Measurements from ENCODE around the gene PKP1. TPM values are rescaled to one million over a fixed set of nuclear protein-coding genes. Genes with fewer than 3 reads are reported as not detected.

PKP1 gene
- total RNA-seq, 2 donors from 2014 or later, result 0.18 to 0.42 TPM

DNA sequence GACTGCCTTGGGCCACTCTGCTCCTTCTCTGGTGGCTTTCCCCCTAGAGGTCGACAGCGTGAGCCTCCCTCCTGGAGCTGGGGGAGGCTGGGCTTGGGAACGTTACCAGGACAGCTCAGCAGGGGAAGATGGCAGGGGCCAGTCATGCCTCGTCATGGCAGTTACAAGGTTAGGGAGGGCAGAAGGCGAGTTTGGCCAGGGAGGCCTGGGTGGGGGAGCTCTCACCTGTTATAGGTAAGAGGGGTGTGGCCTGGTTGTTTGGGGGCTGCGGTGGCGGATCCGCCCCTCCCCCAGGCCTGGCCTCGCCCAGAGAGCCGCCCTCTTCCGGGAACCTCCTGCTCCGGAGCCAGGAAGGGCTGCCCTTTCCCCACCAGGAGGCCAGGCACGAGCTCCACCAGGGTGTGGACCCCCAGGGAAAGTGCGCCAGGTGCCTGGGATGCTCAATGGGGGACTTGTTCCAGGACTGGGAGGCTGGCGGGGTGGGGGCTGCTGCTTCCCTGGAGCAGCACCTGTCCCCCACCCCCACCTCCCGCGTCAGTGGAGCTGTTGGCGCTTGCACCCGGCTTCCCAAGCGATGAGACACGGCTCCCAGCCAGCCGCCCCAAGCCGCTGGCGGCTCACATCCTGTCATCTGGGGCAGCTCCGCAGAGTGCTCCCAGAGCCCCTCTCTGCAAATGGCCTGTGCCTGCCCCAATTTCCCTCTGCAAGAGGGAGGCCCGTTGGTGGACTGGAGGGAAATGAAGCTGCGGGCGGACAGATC lies 23.6 kb upstream of the PKP1 start:
- DNase-seq (peak in 1 of 2 donors; percentile 34), ATAC-seq (peak; percentile 86)
- intact Hi-C loops (cut with DNase I, micrococcal nuclease), result no loop called here

DNA sequence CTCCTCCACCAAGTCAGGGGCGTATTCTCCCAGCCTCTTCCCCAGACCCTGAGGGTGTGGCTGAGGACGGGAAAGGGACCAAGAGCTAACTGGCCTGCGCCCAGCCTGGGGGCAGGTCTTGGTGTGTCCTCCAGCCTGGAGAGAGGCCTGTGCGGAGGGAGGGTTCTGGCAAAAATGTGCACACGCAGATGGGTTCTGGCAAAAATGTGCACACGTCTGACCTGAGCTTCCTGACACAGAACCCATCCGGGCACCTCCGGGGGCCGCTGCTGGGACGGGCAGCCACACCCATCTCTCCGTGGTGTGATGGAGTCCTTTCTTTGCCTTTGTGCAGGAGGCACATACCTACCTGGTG lies 23.1 kb upstream of the PKP1 start:
- ATAC-seq, result peak; percentile 43
- intact Hi-C loops (cut with DNase I, micrococcal nuclease), result no loop called here

DNA sequence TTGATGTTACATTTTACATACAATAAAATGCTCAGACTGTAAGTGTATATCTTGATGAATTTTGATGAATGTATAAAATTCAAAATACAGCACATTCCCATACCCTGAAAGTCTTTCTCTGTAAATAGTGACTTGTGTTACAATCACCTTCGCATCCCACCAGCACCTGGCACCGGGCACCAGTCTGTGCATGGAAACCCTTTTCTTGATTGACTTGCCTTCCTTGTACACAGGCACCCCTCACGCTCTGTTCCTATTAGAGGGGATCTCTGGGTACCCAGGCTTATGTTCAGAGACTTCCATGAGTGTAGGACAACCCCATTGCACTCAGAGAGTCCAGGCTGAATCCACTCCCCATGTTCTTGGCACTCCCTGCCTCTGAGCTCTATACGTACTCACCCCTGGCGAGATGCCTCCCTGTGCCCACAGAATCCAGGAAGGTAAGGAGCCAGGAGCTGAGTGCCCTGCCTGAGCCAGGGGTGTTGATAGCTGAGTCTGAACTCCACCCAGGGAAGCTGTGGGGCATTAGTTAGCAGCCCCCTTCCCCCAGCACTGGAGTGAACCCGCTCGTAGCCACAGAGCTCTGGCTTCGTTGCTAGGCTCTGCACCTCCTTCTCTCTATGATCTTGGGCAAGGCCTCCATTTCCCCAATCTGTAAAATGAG lies 22.5 kb upstream of the PKP1 start:
- intact Hi-C loops (cut with DNase I, micrococcal nuclease), result no loop called here
- no peak for DNase-seq
- ATAC-seq, result no peak

More for the DNA sequence above, 23.1 kb upstream of the PKP1 start:
- DNase-seq, result no peak

DNA sequence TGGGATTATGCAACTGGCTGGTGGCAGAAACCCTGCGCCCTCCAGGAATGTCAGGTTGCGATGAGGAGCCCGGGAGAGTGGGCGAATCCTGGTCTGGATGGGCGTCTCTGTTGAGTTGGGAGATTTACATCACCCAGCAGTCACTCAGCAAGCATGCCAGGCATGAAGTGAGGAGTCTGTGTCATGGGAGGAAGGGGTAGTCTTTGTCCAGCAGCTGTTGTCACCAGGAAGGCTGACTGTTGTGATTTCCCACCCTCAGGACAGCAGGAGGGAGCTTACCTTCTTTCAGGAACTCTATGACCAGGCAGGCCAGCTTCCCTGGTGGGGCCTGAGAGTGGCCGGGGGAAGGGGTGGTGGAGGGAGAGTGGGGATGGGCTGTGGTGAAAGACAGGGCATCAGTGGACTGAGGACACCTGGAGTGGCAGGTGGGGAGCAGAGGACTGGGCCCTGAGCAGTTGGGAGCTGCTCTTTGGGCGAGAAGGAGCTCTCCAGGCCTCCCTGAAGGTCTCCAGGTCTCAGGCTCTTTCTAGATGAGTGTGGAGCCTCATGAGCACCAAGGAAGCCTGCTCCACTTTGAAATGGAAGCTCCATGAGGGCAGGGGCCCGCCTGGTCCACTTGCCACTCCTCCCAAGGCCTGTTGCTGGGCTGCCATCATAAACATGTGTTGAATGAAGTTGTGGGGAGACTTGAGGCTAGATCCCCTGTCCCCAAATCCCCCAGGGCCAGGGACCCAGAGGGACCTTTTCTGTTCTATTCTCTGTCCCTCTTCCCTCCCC lies 21.3 kb upstream of the PKP1 start:
- intact Hi-C loops (cut with DNase I, micrococcal nuclease), result no loop called here
- DNase-seq, result no peak
- no peak for ATAC-seq

DNA sequence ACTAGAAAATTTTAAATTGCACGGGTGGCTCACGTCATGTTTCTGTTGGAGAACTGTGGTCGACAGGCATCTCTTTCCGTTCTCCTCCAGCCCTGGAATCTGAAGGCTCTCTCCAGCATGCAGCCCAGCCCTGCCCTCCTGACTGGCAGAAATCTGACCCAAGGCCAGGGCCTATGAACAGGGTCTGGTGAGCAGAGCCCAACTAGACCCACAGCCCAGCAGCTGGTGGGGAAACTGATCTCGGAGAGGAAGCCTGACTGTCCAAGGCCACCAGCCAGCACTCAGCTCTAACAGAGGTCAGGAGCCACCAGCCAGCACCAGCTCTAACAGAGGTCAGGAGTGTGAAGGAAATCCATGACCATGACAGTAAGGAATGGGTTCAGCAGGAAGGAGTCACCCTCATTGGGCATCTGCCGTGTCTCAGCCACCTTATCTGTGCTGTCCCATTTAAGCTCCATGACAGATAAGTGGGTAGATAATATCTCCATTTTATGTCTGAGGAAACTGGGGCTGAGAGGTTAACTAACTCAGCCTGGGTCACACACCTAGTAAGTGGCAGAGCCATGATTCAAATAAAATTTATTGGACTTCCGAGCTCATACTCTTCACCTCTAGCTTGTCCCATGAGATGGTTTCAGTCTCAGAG lies 20.2 kb upstream of the PKP1 start:
- no peak for ATAC-seq
- intact Hi-C loops (cut with DNase I, micrococcal nuclease), result no loop called here
- no peak for DNase-seq

DNA sequence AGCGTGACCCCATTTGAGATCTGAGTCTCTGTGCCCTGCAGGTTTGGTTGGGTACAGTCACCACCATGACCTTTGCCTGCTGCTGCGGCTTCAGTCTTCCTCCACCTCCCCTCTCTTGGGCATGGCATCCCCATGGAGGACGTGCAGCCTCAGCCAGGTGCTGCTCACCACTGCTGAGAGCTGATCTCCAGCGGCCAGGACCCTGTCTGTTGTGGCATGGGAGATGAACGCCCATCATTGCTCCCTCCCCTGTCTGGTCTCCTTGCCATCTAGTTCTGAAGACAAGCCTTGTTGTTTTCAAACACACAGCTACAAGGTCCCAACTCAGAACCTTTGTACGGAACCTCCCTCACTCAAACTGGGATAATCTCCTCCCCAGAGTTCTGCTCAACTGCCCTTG lies 19.2 kb upstream of the PKP1 start:
- DNase-seq (no peak), ATAC-seq (no peak)
- intact Hi-C loops (cut with DNase I, micrococcal nuclease), result no loop called here

DNA sequence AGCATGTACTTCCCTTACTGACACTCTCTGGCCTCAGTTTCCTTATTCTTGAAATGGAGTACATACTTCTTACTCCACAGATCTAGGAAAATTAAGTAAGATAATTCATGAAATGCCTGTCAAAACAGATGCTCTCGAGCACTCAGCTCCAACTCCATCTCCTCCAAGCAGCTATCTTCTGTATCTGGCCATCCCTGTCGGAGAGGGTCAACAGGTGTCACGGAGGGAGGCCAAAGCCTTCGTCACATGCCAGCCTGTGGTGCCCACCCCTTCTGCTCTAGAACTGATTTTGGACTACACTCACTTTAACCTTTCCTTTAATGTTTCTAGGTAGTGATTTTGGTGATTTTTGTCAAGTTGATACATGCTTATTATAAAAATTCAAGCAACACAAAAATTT lies 18.8 kb upstream of the PKP1 start:
- intact Hi-C loops (cut with DNase I, micrococcal nuclease), result no loop called here
- no peak for ATAC-seq
- no peak for DNase-seq

DNA sequence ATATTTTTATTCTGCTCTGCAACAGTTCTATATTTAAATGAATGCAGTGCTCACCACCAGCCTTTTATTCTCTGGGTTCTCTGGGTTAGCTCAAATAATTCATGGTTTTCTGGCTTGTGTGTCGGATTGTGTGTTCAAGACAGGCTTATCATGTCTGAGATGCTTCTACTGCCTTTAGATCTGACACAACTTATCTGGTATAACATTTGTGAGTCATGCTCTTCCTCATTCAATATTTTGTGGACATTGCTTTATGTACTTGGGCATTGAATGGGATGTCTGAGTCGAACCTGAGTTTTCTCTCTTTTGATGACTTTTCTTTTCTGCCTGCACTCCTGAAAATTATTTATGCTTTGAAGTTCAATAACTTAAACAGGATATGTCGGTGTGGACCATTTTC lies 17.6 kb upstream of the PKP1 start:
- DNase-seq (no peak), ATAC-seq (no peak)
- intact Hi-C loops (cut with DNase I, micrococcal nuclease), result no loop called here

DNA sequence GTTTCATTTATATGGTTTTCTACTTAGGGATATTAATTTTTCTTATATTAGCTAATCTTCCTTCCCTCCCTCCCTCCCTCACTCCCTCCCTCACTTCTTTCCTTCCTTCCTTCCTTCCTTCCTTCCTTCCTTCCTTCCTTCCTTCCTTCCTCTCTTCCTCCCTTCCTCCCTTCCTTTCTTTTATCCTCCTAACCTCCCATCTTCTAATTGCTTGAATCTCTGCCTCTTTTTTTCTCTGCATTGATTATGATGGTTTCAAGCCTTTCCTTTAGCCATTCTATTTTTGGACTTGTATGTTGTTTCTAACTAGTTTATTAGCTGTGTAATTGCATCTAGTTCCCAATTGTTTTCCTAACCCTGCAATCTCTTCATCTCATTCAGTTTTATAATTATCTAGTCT lies 17.0 kb upstream of the PKP1 start:
- intact Hi-C loops (cut with DNase I, micrococcal nuclease), result no loop called here
- ATAC-seq, result no peak
- no peak for DNase-seq

DNA sequence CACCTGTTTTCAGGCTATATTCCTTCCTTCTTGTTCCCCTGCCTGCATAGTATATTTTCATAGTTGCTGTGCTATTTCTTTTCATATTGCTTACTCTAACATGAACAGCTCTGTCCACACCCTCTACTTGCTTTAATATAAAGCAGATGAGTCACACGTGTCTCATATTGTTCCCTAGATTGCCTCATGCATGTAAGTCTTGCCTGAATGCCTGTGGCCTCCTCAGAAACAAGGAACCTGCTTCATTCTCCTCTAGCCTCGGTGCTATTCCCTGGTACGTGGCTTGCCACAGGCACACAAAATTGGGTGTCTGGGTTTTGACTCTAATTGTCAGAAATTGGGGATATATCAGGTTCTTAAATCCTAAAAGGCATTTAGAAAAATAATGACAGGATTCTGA lies 16.5 kb upstream of the PKP1 start:
- DNase-seq (no peak), ATAC-seq (peak; percentile 96)
- intact Hi-C loops (cut with DNase I, micrococcal nuclease), result no loop called here

DNA sequence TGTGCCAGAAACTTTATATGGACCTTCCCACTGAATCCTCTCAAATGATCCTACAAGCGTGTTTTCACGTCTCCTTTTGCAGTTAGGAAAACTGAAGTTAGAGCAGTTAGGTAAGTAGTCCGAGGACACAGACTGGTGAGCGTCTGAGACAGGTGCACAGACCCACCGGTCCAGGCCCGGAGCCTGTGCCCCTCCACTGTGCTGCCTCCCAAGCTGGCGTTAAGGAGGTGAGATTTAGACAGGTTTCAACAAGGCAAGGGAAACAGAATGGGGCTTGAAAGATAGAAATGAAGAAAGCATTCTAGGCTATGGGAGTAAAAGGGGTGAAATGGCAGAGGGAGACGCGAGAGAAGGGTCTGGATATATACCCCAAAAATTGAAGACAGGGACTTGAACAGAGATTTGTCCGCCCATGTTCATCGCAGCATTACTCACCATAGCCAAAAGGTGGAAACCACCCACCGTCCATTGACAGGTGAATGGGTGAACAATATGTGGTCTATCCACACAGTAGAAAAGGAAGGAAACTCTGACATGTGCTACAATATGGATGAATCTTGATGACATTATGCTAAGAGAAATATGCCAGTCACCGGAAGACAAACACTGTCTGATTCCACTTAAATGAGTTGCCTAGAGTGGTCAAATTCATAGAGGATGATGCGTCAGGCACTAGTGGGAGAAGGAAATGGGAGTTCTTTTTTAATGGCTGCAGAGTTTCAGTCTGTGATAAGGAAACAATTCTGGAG lies 15.7 kb upstream of the PKP1 start:
- DNase-seq, result no peak
- no peak for ATAC-seq
- intact Hi-C loops (cut with DNase I, micrococcal nuclease), result no loop called here

DNA sequence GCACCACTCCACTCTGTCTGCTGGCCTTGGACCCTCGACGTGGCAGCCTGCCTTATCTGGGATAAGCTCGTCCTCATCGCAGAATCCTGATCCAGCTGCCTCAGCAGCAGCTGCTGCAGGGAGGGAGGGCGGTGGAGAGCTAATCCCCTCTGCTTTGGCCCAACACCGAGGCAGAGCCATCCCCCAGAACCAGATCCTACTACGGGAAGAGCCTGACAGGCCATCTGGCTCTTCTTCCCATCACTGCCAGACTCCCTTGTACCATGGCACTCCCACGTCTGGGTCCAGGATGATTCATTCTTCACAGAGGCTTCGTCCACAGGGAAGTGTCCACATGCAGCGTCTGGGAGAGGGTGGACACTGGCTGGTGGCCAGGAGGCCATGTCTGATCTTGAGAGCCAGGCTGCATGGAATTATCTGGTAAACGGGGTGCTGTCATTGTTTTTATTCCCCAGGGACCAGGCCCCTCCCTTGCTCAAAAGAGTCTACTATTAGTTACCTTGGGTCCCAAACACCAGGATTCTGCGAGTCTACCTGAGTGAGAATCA lies 14.6 kb upstream of the PKP1 start:
- peak; percentile 69 for ATAC-seq
- intact Hi-C loops (cut with DNase I, micrococcal nuclease), result no loop called here
- no peak for DNase-seq

DNA sequence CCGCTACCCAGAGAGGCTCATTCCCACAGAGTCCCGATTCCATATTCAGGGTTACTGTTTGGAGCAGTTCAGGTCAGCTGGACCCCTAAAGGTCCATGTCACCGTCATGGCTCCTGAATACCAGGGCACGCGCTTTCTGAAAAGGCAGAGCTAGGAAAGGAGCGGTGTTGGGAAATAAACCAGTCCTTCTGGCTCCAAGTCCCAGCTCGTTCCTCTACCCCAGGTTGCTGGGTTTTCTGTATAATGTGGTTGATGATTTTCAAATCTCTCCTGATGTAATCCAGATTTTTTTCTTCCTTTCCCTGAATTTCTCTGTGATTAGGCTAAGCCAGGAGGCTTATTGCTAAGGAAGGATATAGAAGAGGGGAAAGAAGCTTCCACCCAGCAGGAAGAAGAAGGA lies 14.0 kb upstream of the PKP1 start:
- intact Hi-C loops (cut with DNase I, micrococcal nuclease), result no loop called here
- DNase-seq (no peak), ATAC-seq (no peak)

DNA sequence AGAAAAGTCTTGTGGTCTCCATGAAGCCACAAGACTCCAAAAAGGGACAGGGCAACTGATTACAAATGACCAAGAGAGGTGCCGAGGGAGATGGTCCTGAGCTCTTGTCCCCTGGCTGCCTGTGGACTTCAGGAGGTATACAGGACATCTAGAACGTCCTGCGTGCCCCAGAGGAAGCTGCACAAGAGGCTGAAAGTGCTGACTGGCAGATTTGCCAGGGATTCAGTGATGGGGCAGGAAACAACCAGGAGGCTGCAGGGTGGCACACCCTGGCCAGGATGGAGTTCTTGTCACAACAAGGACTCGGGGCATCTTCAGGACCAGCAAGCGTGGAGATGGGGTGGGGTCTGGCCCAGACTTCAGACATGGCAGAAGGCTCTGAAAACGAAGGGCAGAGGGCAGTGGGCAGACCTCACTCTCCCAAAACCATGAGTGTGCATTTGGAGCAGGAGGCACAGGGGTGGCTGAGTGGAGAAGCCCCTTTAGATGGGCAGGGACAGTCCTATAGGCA lies 13.4 kb upstream of the PKP1 start:
- ATAC-seq (no peak), DNase-seq (no peak)
- intact Hi-C loops (cut with DNase I, micrococcal nuclease), result no loop called here

DNA sequence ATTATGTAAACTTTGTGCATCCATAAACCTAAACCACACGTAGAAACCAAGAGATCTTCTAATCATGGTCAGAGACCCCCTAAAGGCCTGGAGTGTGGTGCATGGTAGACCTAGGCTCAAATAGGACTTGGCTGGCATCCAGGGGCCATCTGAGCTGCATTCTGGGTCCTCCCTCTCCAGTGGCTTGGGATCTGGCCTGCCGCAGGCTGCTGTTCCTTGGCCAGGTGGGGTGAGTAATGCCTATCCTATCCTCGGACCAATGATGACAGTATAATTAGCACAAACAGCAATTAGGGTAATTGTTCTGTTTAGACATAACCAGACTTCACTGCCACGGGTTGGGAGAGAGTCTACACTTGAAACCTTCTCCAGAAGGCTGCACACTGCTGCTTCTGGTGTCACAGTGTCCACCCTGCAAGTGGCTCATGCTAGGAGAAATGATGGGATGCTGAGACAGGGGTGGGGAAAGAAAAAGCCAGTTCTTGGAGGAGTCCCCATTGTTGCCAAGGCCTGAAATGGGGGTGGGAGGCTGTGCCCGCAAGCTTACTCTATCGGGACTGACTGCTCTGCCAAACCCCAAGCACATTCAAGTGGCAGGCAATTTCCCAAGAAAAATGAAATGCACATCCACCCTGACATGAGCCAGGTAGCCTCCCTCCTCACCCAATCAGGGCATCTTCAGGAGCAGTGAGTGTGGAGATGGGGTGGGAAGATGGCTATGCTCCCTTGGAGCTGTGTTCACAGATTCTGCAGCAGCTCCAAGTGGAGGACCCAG lies 12.5 kb upstream of the PKP1 start:
- intact Hi-C loops (cut with DNase I, micrococcal nuclease), result no loop called here
- no peak for DNase-seq

DNA sequence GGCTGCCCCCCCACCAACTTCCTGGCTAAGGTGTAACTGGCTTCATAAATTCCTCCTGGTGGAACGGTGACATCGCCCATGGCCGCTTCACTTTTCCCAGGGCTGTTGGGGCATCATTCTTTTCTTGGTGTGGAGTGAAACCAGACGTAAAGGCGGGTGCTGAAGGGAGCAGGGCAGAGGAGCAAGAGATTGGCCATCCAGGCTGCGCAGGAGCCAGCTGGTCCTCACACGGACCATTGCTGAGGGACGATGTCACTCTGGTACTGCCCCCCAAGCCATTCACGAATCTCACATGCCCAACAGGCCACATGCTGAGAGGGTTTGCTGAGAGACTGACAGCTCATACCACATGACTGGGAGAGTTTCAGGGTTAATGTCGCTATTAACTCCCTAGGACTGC lies 10.5 kb upstream of the PKP1 start:
- intact Hi-C loops (cut with DNase I, micrococcal nuclease), result no loop called here
- DNase-seq, result no peak
- no peak for ATAC-seq

More for the DNA sequence above, 12.5 kb upstream of the PKP1 start:
- ATAC-seq, result no peak

DNA sequence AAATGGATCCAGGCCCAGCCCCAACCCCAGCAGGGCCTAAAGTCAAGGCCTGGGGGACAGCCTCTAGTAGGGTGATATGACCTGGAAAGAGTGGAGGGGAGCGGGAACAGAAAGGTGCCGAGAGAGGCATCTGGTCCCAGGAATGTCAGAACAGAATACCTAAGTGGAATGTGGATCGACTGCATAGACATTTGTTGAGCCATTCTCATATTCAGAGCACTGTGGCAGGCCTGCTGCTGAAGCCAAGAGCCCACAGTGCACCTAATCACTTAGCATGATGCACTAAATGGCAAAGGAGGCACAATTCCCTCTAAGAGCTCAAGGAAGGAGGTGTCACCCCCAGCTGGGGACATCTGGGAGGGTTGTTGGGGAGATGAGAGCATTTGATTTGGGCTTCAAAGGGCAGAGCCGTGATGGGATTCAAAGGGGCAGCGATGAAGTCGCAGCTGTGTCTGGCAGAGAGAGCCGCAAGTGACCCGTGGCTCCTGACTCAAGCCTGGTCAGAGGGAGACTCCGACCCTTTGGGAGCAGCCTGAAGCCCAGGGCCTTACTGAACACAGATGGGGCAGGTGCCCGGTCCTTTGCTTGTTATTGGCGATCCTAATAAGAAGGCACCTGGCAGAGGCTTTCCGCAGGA lies 8.6 kb upstream of the PKP1 start:
- DNase-seq (no peak), ATAC-seq (no peak)
- intact Hi-C loops (cut with DNase I, micrococcal nuclease), result no loop called here

Data from left colon (tissue), 2 donors.